Measurements from ENCODE around the gene CRACDL. TPM values are rescaled to one million over a fixed set of nuclear protein-coding genes. Genes with fewer than 3 reads are reported as not detected.

The CRACDL gene
- total RNA-seq, 1 donor = not detected

- Histone ChIP-seq H2AFZ (ENCODE audit: low read length) (no peak overlapping the region), H3K79me2 (ENCODE audit: insufficient read depth, low read length) (no peaks in the 10 kb centered on the region), H3K9me3 (ENCODE audit: low read depth, low read length) (no peaks in the 10 kb centered on the region), H3K36me3 (ENCODE audit: insufficient read depth, low read length) (no peaks in the 10 kb centered on the region), H3K4me1 (ENCODE audit: insufficient read depth, low read length) (peaks cover 56% of the 10 kb centered on the region), H3K4me3 (ENCODE audit: insufficient read depth, low read length) (no peak overlapping the region), H3K4me2 (ENCODE audit: insufficient read depth, low read length) (peak overlapping the region; percentile 49), H3K27ac (ENCODE audit: low read depth, low read length) (peak overlapping the region; percentile 47), H4K20me1 (ENCODE audit: insufficient read depth, low read length) (peaks cover 6% of the 10 kb centered on the region), H3K27me3 (ENCODE audit: insufficient read depth, low read length) (no peaks in the 10 kb centered on the region)
- peak; percentile 50 for DNase-seq (ENCODE audit: insufficient read length, low spot score, missing footprints)
- TF ChIP-seq, protein P1, sequence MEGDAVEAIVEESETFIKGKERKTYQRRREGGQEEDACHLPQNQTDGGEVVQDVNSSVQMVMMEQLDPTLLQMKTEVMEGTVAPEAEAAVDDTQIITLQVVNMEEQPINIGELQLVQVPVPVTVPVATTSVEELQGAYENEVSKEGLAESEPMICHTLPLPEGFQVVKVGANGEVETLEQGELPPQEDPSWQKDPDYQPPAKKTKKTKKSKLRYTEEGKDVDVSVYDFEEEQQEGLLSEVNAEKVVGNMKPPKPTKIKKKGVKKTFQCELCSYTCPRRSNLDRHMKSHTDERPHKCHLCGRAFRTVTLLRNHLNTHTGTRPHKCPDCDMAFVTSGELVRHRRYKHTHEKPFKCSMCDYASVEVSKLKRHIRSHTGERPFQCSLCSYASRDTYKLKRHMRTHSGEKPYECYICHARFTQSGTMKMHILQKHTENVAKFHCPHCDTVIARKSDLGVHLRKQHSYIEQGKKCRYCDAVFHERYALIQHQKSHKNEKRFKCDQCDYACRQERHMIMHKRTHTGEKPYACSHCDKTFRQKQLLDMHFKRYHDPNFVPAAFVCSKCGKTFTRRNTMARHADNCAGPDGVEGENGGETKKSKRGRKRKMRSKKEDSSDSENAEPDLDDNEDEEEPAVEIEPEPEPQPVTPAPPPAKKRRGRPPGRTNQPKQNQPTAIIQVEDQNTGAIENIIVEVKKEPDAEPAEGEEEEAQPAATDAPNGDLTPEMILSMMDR (IDR thresholded peaks at IDR 0.05; ENCODE audit: extremely low read depth, low read depth, low read length) = no peak
These were observed 24.5 kb downstream of the CRACDL start for GRCh38 chr2:98911376-98912154.

DNA sequence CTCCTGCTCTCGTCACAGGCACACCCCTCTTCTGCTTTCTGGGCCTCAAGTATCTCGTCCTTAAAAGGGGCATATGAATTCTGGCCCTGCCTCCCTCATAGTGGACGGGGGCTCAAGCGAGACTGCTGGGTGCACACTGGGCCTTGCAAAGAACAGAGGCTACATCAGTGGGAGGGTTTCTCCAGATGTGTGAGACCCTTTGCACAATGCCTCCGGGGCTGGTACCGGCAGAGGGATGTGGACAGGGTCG lies 25.0 kb downstream of the CRACDL start:
- no peak overlapping the region for H3K4me3 ChIP-seq (ENCODE audit: insufficient read depth, low read length)
- H3K4me2 ChIP-seq (ENCODE audit: insufficient read depth, low read length) = no peak overlapping the region
- H2AFZ ChIP-seq (ENCODE audit: low read length) = no peak overlapping the region
- H3K9me3 ChIP-seq (ENCODE audit: low read depth, low read length) = no peaks in the 10 kb centered on the region
- H3K36me3 ChIP-seq (ENCODE audit: insufficient read depth, low read length) = no peaks in the 10 kb centered on the region
- TF ChIP-seq, protein P1 (IDR thresholded peaks at IDR 0.05; ENCODE audit: extremely low read depth, low read depth, low read length) = no peak
- no peak for DNase-seq (ENCODE audit: insufficient read length, low spot score, missing footprints)
- H3K27ac ChIP-seq (ENCODE audit: low read depth, low read length) = no peak overlapping the region
- H3K79me2 ChIP-seq (ENCODE audit: insufficient read depth, low read length) = no peaks in the 10 kb centered on the region
- no peaks in the 10 kb centered on the region for H3K27me3 ChIP-seq (ENCODE audit: insufficient read depth, low read length)
- H3K4me1 ChIP-seq (ENCODE audit: insufficient read depth, low read length) = peaks cover 51% of the 10 kb centered on the region
- H4K20me1 ChIP-seq (ENCODE audit: insufficient read depth, low read length) = peaks cover 6% of the 10 kb centered on the region

GRCh38 chr2:98910349-98911125 lies 25.5 kb downstream of the CRACDL start:
- no peak overlapping the region for H3K27ac ChIP-seq (ENCODE audit: low read depth, low read length)
- TF ChIP-seq, protein P1 (IDR thresholded peaks at IDR 0.05; ENCODE audit: extremely low read depth, low read depth, low read length) = no peak
- no peak overlapping the region for H3K4me3 ChIP-seq (ENCODE audit: insufficient read depth, low read length)
- H2AFZ ChIP-seq (ENCODE audit: low read length) = no peak overlapping the region
- no peak overlapping the region for H3K4me2 ChIP-seq (ENCODE audit: insufficient read depth, low read length)
- no peaks in the 10 kb centered on the region for H3K9me3 ChIP-seq (ENCODE audit: low read depth, low read length)
- peaks cover 3% of the 10 kb centered on the region for H4K20me1 ChIP-seq (ENCODE audit: insufficient read depth, low read length)
- no peak for DNase-seq (ENCODE audit: insufficient read length, low spot score, missing footprints)
- H3K27me3 ChIP-seq (ENCODE audit: insufficient read depth, low read length) = no peaks in the 10 kb centered on the region
- H3K36me3 ChIP-seq (ENCODE audit: insufficient read depth, low read length) = no peaks in the 10 kb centered on the region
- no peaks in the 10 kb centered on the region for H3K79me2 ChIP-seq (ENCODE audit: insufficient read depth, low read length)
- H3K4me1 ChIP-seq (ENCODE audit: insufficient read depth, low read length) = peaks cover 46% of the 10 kb centered on the region

Data from osteoblast (primary cell).